ENCODE measurements around the gene MAPRE2. TPM values are rescaled to one million over a fixed set of nuclear protein-coding genes. Genes with fewer than 3 reads are reported as not detected.

MAPRE2 gene
- total and polyA plus RNA-seq, 2 of the 13 experiments (the other 11 are each of a cell fraction or from before 2014, with no cell fraction given) = 34.5 to 67.9 TPM

GRCh38 chr18:35040988-35041814, at the start of gene MAPRE2 (continued):
- TF ChIP-seq, protein P1, sequence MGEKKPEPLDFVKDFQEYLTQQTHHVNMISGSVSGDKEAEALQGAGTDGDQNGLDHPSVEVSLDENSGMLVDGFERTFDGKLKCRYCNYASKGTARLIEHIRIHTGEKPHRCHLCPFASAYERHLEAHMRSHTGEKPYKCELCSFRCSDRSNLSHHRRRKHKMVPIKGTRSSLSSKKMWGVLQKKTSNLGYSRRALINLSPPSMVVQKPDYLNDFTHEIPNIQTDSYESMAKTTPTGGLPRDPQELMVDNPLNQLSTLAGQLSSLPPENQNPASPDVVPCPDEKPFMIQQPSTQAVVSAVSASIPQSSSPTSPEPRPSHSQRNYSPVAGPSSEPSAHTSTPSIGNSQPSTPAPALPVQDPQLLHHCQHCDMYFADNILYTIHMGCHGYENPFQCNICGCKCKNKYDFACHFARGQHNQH (CRISPR knock-in tag; IDR thresholded peaks at IDR 0.05) = 0 out of 2 replicates have a peak, but pooled peaks have one; percentile 32
- TF ChIP-seq AGO2 (optimal IDR thresholded peaks at IDR 0.05; ENCODE audit: low read depth, low read length) (peak; percentile 76), CHCHD3 (CRISPR knock-in tag; IDR thresholded peaks at IDR 0.05) (0 out of 2 replicates have a peak, but pooled peaks have one; percentile 13), ZFP36L1 (CRISPR knock-in tag; IDR thresholded peaks at IDR 0.05) (peak; percentile 26; the same call in 1 of the 2 replicates), HNRNPLL (IDR thresholded peaks at IDR 0.05; ENCODE audit: low read depth, low read length, poor library complexity, severe bottlenecking) (peak; percentile 80), RFX1 (IDR thresholded peaks at IDR 0.05) (peak; percentile 97), KLF16 (CRISPR knock-in tag; IDR thresholded peaks at IDR 0.05) (peak in 1 of 2 experiments; percentile 76; a peak in 2 of 4 replicates), CBX2 (IDR thresholded peaks at IDR 0.05; ENCODE audit: low read depth, low read length) (no peak), CBX2 (CRISPR knock-in tag; IDR thresholded peaks at IDR 0.05; ENCODE audit: low read depth) (0 out of 2 replicates have a peak, but pooled peaks have one; percentile 27), HNF1B (CRISPR knock-in tag; IDR thresholded peaks at IDR 0.05) (no peak), ZNF224 (CRISPR knock-in tag; IDR thresholded peaks at IDR 0.05) (peak; percentile 79; the same call in 1 of the 2 replicates), RBM22 (optimal IDR thresholded peaks at IDR 0.05; ENCODE audit: low read length) (peak; percentile 58), RFXANK (CRISPR knock-in tag; IDR thresholded peaks at IDR 0.05) (peak; percentile 69; the same call in 1 of the 2 replicates), ATF2 (CRISPR knock-in tag; IDR thresholded peaks at IDR 0.05) (peak; percentile 74; the same call in 1 of the 2 replicates), ZNF230 (CRISPR knock-in tag; IDR thresholded peaks at IDR 0.05) (0 out of 2 replicates have a peak, but pooled peaks have one; percentile 74), JARID2 (CRISPR knock-in tag; IDR thresholded peaks at IDR 0.05; ENCODE audit: insufficient replicate concordance) (peak; percentile 72)
- TF ChIP-seq, protein P2, sequence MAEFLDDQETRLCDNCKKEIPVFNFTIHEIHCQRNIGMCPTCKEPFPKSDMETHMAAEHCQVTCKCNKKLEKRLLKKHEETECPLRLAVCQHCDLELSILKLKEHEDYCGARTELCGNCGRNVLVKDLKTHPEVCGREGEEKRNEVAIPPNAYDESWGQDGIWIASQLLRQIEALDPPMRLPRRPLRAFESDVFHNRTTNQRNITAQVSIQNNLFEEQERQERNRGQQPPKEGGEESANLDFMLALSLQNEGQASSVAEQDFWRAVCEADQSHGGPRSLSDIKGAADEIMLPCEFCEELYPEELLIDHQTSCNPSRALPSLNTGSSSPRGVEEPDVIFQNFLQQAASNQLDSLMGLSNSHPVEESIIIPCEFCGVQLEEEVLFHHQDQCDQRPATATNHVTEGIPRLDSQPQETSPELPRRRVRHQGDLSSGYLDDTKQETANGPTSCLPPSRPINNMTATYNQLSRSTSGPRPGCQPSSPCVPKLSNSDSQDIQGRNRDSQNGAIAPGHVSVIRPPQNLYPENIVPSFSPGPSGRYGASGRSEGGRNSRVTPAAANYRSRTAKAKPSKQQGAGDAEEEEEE (CRISPR knock-in tag; IDR thresholded peaks at IDR 0.05; ENCODE audit: borderline replicate concordance) = peak; percentile 55; the same call in 1 of the 2 replicates
- TF ChIP-seq, protein P3, sequence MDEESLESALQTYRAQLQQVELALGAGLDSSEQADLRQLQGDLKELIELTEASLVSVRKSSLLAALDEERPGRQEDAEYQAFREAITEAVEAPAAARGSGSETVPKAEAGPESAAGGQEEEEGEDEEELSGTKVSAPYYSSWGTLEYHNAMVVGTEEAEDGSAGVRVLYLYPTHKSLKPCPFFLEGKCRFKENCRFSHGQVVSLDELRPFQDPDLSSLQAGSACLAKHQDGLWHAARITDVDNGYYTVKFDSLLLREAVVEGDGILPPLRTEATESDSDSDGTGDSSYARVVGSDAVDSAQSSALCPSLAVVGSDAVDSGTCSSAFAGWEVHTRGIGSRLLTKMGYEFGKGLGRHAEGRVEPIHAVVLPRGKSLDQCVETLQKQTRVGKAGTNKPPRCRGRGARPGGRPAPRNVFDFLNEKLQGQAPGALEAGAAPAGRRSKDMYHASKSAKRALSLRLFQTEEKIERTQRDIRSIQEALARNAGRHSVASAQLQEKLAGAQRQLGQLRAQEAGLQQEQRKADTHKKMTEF (CRISPR knock-in tag; IDR thresholded peaks at IDR 0.05) = peak; percentile 81

All from HepG2 (cell line).